GM18519 (cell line): ENCODE measurements around the gene CUEDC1.

Source experiments
- ATAC-seq: cut with Tn5 transposase; IDR thresholded peaks from one replicate; pipeline ENCODE4 v1.9.1; 2021; ENCODE audit warnings: mild to moderate bottlenecking, moderate library complexity; ENCODE audit not compliant: unreplicated experiment, low FRiP score

CUEDC1 gene

GRCh38 chr17:57900991-57901743, 54.0 kb downstream of the CUEDC1 start:
- ATAC-seq: no peak

GRCh38 chr17:57899822-57900221, 55.4 kb downstream of the CUEDC1 start:
- ATAC-seq: no peak

GRCh38 chr17:57899391-57899790, 55.8 kb downstream of the CUEDC1 start:
- no peak for ATAC-seq

DNA sequence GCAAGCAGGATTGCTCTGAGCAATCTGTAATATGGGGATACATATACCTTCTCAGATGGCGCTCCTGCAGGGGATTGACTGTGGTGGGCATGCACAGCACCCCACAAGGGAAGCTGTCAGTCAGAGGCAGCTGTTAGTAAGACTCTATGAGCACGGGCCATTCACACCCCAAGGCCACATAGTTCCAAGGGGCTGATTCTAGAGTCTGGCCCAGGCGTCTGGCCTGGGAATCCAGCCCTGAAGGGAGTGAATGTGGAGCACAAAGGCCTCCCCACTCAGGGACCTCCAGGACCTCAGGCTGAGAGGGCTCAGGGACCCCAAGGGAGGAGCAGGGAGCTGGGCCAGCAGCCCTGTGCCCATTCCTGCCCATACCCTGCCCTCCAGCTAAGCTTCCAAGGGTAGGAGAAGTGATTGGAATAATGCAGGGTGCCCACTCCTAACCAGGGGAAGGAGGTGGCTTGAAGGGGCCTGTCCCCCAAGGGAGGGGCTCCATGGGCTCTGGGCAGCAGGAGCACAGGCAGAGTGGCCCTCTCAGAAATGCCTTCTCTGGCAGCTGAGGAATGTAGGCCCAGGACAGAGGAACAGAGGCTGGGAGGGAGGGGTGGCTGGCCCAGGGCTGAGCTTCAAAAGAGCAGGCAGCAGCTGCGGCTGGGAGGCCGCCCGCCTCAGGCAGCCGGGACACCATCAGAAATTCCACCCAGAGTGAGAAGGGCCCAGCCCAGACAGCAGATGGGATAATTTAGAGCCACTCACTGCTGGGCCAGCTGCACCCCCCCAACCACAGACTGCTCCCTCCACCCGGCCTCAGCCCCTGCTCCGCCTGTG, 56.5 kb downstream of the CUEDC1 start:
- ATAC-seq: no peak

- ATAC-seq: no peak
Measured at GRCh38 chr17:57895382-57896060, 59.7 kb downstream of the CUEDC1 start.

DNA sequence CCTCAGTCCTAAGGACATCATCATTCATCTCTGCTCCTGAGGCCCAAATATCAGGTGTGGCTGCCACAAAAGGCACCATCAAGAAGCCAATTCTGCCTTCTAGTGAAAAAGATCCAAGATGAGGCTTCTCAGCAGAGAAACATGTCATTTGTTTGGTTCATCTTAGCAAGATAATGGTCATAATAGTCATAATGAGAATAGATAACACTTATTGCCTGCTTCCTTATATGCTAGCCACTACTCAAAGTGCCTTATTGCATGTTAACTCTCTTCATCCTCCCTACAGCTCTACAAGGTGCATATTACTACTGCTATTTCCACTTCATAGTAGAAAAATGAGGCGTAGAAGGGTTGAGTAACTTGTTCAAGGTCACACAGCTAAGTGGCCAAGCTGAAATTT, 60.4 kb downstream of the CUEDC1 start:
- ATAC-seq: no peak

- ATAC-seq: no peak
Measured at GRCh38 chr17:57892820-57893595, 62.2 kb downstream of the CUEDC1 start.

GRCh38 chr17:57892146-57892819, 62.9 kb downstream of the CUEDC1 start:
- ATAC-seq: no peak

DNA sequence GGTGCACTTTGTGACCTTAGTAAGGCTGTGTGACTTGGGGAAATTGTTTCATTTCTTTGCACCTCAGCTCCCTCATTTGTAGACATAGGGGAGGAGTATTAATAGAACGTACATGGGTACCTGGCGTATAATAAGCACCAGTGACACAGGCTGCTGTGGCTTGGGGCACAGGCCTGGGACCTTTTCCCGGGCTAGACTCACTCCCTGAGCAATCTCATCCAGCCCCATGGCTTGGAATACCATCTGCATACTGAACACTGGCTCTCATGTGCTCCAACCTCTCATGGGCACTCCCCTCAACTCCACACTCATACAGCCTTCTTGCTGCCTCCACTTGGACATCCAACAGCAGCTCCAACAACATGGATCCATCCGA, 64.4 kb downstream of the CUEDC1 start:
- ATAC-seq: no peak

- no peak for ATAC-seq
Measured at GRCh38 chr17:57889892-57890856, 65.0 kb downstream of the CUEDC1 start.

DNA sequence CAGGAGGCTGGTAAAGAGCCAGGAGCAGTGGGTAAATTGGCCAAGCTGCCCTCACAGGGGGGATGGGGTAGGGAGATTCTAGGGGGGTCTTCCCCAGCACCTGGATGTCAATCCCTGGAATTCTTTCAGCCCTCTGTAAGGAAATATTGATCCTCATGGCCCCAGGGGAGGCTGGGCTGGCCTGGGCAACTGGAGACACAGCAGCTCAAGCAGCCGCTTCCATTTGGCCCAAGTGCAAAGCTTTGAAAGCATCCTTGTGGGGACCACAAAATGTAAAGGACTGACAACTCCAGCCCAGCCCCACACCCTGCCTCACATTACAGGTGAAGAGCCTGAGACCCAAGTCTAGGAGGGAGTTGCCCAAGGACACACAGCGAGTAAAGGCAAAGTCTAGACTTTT, 66.0 kb downstream of the CUEDC1 start:
- no peak for ATAC-seq

DNA sequence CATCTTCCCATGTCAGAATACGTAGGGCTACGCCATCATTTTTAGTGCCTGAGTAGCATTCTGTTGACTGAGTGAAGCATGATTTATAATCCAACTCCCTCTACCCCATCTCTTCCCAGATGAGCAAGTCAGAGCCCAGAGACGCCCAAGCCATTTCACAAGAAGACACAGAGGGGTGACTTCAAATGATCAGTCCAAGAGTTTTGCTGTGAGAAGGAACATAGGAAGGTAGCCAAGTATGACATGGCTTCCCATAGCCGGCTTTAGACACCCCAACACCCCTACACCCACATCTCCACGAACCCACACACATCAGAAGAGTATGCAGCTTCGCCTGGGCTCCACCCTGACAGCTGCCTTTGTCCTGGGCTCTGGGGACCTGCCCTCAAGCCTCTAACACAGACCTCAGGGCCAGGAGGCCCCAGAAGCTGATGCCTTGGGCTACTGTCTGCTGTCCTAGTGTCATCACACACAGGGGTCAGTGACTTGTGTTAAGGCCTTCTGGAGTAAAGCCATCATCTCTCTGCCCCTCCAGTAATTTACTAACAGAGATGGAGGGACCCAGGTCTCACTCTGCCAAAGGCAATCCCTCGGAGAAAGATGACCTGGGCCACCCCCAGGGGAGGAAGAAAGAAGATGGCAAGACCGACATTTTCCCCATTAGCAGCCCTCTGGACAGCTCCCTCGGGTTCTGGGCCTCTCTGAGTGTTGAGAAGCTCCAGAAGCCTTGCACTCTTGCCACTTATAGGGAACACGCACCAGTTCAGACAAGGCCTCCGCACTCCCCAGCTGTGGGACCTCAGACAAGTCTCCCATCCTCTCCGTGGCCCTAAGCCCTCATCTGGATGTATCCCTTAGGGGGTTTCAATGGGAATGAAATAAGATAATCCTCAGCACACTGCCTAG, 66.6 kb downstream of the CUEDC1 start:
- no peak for ATAC-seq

- ATAC-seq: no peak
Measured at GRCh38 chr17:57887161-57887560, 68.1 kb downstream of the CUEDC1 start.

GRCh38 chr17:57886020-57886419, 69.2 kb downstream of the CUEDC1 start:
- ATAC-seq: no peak

DNA sequence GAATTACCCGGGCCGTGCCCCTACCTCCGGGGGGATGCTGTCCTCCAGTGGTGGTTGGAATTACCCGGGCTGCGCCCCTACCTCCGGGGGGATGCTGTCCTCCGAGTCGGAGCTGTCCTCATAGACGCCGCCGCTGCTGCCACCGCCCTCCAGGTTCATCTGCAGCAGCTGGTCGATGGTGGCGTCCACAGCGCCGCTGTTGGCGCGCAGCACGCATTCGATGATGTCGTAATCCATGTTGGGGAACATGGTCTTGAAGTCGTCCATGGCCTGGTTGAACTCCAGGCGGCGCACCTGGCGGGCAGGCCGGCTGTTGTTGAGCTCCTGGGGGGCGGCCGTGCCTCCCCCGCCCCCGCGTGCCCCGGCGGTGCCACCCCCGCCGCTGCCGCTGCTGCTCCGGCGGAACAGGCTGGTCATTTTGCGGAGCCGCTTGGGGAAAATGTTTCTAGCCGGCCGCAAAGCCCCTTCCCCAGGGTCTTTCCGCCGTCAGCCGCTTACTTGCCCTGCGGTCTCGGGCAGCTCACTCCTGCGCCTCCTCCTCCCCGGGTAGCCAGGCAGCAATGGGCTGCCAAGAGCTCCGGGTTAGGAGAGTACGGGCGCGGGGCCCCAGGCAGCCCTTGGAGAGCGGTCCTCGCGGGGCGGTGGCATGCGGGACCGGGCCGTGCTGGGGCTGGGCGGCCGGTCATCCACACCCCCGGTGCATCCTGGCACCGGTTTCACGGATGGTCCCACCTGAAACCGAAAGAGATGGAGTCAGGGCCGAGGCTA, 69.9 kb downstream of the CUEDC1 start:
- no peak for ATAC-seq

- no peak for ATAC-seq
Measured at GRCh38 chr17:57881783-57882351, 73.3 kb downstream of the CUEDC1 start.

- ATAC-seq: no peak
Measured at GRCh38 chr17:57881143-57881542, 74.1 kb downstream of the CUEDC1 start.
